ENCODE data around the gene PDZD2. TPM values are rescaled to one million over a fixed set of nuclear protein-coding genes. Genes with fewer than 3 reads are reported as not detected.

The PDZD2 gene
- total RNA-seq, 1 donor from 2014 or later = 21.5 TPM

DNA sequence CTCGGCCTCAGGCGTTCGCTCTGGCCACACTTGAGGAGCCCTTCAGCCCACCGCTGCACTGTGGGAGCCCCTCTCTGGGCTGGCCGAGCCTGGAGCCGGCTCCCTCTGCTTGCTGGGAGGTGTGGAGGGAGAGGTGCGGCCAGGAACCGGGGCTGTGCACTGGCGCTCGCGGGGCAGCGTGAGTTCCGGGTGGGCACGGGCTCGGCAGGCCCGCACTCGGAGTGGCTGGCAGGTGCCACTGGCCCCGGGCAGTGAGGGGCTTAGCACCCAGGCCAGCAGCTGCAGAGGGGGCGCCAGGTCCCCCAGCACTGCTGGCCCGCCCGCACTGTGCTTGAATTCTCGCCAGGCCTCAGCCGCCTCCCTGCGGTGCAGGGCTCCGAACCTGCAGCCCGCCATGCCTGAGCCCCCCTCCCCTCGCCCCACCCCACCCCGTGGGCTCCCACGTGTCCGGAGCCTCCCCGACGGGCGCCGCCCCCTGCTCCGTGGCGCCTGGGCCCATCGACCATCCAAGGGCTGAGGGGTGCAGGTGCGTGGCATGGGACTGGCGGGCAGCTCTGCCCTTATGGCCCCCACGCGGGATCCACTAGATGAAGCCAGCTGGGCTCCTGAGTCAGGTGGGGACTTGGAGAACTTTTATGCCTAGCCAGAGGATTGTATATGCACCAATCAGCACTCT lies 138.2 kb downstream of the PDZD2 start:
- TF ChIP-seq, protein P1, sequence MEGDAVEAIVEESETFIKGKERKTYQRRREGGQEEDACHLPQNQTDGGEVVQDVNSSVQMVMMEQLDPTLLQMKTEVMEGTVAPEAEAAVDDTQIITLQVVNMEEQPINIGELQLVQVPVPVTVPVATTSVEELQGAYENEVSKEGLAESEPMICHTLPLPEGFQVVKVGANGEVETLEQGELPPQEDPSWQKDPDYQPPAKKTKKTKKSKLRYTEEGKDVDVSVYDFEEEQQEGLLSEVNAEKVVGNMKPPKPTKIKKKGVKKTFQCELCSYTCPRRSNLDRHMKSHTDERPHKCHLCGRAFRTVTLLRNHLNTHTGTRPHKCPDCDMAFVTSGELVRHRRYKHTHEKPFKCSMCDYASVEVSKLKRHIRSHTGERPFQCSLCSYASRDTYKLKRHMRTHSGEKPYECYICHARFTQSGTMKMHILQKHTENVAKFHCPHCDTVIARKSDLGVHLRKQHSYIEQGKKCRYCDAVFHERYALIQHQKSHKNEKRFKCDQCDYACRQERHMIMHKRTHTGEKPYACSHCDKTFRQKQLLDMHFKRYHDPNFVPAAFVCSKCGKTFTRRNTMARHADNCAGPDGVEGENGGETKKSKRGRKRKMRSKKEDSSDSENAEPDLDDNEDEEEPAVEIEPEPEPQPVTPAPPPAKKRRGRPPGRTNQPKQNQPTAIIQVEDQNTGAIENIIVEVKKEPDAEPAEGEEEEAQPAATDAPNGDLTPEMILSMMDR (IDR thresholded peaks at IDR 0.05; ENCODE audit: unreplicated experiment) = no peak

DNA sequence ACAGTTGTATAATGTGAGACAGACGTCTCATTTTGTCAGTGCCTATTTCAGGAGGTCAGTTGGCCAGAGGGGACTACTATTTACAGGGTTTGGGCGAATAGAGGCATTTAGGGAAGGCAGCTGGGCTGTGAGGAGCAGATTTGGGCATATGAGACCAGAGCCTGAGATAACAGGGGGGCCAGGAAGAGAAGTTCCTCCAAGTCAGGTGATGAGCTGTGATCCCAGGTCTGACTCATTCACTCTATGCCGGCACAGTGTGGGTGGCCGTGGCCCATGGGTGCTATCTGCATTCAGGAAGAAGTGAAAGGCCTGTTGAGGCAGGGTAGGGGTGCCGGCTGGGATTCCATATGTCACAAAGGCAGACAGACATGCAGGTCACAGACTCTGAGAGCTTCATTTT lies 142.8 kb downstream of the PDZD2 start:
- TF ChIP-seq, protein P1 (IDR thresholded peaks at IDR 0.05; ENCODE audit: unreplicated experiment) = no peak
- Mint-ChIP-seq H3K36me3 (no peaks in the 10 kb centered on the region), H3K9me3 (no peaks in the 10 kb centered on the region), H3K27me3 (ENCODE audit: low read depth) (no peaks in the 10 kb centered on the region), H3K4me1 (peaks cover 13% of the 10 kb centered on the region), H3K4me3 (no peak overlapping the region), H3K27ac (no peak overlapping the region)
- no peak for DNase-seq (ENCODE audit: low spot score in 2 of 2, unreplicated experiment in 2 of 2)

More for the DNA sequence above, 138.2 kb downstream of the PDZD2 start:
- Mint-ChIP-seq H3K9me3 (peaks cover 8% of the 10 kb centered on the region), H3K27ac (no peak overlapping the region), H3K4me3 (no peak overlapping the region), H3K27me3 (ENCODE audit: low read depth) (no peaks in the 10 kb centered on the region), H3K4me1 (peaks cover 5% of the 10 kb centered on the region), H3K36me3 (no peaks in the 10 kb centered on the region)
- DNase-seq (ENCODE audit: low spot score in 2 of 2, unreplicated experiment in 2 of 2) = no peak

DNA sequence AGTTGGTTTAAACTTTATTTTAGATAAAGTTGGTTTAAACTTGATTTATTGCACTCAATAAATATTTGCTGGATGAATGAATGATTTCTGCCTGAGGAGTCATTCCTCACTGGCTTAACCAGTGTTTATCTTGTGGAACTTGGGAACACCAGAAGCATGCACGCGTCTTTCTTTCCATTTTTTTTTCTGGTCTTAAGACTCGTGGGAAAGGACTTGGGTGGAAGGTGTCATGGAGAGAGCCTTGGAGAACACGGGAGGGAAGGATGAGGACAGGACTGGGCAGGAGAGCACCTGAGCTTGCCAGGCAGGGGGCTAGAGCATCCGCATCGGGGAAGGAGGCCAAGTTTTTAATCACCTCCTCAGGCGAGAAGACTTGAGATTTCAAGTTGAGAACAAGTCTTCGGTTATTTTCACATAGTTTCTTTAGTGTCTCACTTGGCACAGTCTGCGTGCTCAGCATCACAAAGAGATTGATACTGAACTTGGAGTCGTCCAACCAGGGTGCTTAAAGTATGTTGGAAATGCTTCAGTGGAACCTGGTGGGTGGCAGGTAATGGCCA lies 144.2 kb downstream of the PDZD2 start:
- TF ChIP-seq, protein P1 (IDR thresholded peaks at IDR 0.05; ENCODE audit: unreplicated experiment) = no peak
- DNase-seq (ENCODE audit: low spot score in 2 of 2, unreplicated experiment in 2 of 2) = no peak
- no peaks in the 10 kb centered on the region for H3K27me3 Mint-ChIP-seq (ENCODE audit: low read depth)
- peaks cover 17% of the 10 kb centered on the region for H3K4me1 Mint-ChIP-seq
- no peaks in the 10 kb centered on the region for H3K36me3 Mint-ChIP-seq
- no peak overlapping the region for H3K27ac Mint-ChIP-seq
- H3K9me3 Mint-ChIP-seq = no peaks in the 10 kb centered on the region
- H3K4me3 Mint-ChIP-seq = no peak overlapping the region

DNA sequence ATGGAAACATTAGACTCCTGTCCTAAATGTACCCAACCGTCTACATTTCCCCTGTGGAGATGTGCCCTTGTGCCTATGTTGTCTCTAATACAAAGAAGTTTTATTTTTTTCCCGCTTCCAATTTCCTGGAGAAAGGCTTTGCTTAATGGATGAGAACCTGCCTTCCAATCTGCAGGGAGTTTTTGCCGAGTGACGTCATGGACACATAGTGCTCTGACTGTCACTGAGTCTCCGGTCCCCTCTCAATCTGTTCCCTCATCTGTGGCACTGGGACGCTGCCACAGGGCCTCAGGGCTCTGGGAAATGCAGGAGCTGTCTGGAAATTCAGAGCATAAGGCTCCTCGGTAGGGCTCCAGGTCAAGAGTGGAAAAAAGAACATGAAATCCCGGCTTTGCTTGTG lies 144.8 kb downstream of the PDZD2 start:
- DNase-seq (ENCODE audit: low spot score in 2 of 2, unreplicated experiment in 2 of 2) = no peak
- peaks cover 17% of the 10 kb centered on the region for H3K4me1 Mint-ChIP-seq
- peaks cover 2% of the 10 kb centered on the region for H3K36me3 Mint-ChIP-seq
- H3K4me3 Mint-ChIP-seq = no peak overlapping the region
- H3K27ac Mint-ChIP-seq = no peak overlapping the region
- no peaks in the 10 kb centered on the region for H3K27me3 Mint-ChIP-seq (ENCODE audit: low read depth)
- H3K9me3 Mint-ChIP-seq = peaks cover 2% of the 10 kb centered on the region
- TF ChIP-seq, protein P1 (IDR thresholded peaks at IDR 0.05; ENCODE audit: unreplicated experiment) = no peak

DNA sequence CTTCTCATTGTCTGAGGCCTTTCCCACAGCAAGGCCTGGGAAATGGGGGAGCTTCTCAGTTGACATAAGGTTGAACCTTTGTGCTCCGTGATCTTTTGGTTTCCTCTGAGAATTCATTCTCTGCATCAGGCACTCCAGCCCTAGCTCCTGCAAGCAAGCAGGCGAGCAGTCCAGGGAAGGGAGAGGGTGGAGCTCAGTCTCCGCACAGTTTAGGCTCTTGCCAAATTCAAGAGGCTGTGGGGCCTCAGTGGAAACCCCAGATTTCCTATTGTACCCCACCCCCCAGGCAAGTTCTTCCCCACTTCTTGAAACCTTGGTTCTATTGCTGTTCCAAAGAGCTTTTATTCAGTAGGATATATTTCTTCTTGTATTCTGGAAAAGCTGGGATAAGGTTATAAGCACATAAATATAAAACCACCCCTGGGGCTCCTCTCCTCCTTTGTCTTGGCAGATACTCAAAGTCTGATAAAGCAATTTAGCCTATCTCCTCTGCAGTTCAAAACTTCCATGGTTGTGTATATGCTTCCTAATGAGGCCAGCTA lies 147.2 kb downstream of the PDZD2 start:
- peaks cover 14% of the 10 kb centered on the region for H3K4me1 Mint-ChIP-seq
- peaks cover 8% of the 10 kb centered on the region for H3K36me3 Mint-ChIP-seq
- H3K27ac Mint-ChIP-seq = peak overlapping the region; percentile 31
- no peak overlapping the region for H3K4me3 Mint-ChIP-seq
- peaks cover 6% of the 10 kb centered on the region for H3K9me3 Mint-ChIP-seq
- TF ChIP-seq, protein P1 (IDR thresholded peaks at IDR 0.05; ENCODE audit: unreplicated experiment) = no peak
- DNase-seq (ENCODE audit: low spot score in 2 of 2, unreplicated experiment in 2 of 2) = no peak
- H3K27me3 Mint-ChIP-seq (ENCODE audit: low read depth) = no peaks in the 10 kb centered on the region

Measured in mesothelial cell of epicardium (in vitro differentiated cells).